ENCODE measurements around the gene KIAA0040.

Gene KIAA0040

DNA sequence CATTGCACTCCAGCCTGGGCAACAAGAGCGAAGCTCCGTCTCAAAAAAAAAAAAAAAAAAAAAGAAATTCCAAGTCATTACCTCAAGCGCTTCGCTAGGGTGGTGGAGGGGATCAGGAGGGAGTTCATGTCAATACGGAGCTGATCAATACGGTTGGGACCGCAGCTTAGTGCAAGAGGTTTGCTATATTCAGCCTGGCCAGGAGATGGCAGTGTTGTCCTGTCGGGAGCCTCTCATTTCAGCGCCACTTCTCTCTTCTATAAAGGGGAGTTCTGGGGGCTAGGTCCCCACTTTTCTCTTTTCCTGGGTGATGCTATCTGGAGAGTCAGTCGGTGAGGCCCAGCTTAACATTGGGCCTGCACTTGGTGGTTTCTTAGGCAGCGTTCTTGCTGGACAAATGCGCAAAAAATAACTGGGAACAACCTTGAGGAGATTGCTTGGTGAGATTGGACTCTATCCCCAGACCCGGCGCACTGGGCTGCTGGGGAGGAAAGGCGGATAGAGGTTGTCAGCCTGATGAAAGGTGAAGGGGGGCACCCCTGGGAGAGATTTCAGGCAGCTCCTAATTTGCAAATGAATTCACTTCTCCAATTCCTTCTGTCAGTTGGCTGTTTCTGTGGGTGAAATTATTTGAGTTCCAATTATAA is 40.4 kb downstream of the KIAA0040 start:
- POLR2A ChIA-PET: interaction anchor here (0.5 kb wide), 1 partner anchor 22 kb away, joined by 3 read pairs; no protein-coding TSS in a partner anchor
- TF ChIP-seq, protein P1, sequence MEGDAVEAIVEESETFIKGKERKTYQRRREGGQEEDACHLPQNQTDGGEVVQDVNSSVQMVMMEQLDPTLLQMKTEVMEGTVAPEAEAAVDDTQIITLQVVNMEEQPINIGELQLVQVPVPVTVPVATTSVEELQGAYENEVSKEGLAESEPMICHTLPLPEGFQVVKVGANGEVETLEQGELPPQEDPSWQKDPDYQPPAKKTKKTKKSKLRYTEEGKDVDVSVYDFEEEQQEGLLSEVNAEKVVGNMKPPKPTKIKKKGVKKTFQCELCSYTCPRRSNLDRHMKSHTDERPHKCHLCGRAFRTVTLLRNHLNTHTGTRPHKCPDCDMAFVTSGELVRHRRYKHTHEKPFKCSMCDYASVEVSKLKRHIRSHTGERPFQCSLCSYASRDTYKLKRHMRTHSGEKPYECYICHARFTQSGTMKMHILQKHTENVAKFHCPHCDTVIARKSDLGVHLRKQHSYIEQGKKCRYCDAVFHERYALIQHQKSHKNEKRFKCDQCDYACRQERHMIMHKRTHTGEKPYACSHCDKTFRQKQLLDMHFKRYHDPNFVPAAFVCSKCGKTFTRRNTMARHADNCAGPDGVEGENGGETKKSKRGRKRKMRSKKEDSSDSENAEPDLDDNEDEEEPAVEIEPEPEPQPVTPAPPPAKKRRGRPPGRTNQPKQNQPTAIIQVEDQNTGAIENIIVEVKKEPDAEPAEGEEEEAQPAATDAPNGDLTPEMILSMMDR (IDR thresholded peaks at IDR 0.05; ENCODE audit: control extremely low read depth, extremely low read depth, low read depth, missing control alignments): peak; percentile 87
- CTCF ChIA-PET: interaction anchor here (0.6 to 18.0 kb wide), 71 partner anchors 9 to 1729 kb away, joined by 3 to 431 read pairs (median 4); partner anchors contain the start of genes KIAA0040 and TNR
- peak; percentile 75 for DNase-seq (ENCODE audit: extremely low spot score)

DNA sequence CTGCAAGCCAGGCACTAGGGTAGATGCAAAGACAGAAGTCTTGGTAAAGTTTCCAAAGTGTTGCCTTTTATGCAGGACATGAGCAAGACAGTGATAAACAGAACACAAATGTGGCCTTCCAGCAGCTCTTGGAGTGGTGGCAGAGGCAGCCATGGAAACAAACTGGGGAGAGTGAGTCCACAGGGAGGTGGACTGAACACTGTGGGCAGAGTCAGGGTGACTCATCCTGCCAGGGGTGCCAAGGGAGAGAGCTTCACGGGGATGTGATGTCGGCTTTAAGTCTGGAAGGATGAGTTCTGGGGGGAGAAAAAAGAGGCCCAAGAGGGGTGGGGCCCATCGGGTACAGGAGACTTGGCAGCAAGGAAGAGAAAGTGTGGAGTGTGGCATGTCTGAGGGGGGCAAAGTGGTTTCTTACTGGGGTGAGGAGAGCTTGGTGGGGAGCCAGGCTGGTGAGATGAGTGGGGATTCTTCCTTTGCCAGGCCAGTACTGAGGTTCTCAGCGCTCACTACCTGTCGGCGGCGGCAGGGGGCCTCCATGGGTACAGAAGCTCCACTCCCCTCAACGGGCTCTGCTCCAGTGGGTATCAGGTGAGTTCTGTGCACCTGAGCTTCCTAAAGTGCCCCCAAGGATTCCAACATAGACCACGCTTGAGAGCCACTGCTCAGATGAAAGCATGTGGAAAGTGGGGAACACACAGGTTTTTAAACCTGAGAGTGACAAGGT is 41.8 kb downstream of the KIAA0040 start:
- TF ChIP-seq, protein P1 (IDR thresholded peaks at IDR 0.05; ENCODE audit: control extremely low read depth, extremely low read depth, low read depth, missing control alignments): no peak
- DNase-seq (ENCODE audit: extremely low spot score): no peak
- ChIA-PET POLR2A (no interaction called here), CTCF (interaction anchor here (0.6 to 18.0 kb wide), 33 partner anchors 11 to 707 kb away, joined by 3 to 431 read pairs (median 7); partner anchors contain the start of gene KIAA0040)

DNA sequence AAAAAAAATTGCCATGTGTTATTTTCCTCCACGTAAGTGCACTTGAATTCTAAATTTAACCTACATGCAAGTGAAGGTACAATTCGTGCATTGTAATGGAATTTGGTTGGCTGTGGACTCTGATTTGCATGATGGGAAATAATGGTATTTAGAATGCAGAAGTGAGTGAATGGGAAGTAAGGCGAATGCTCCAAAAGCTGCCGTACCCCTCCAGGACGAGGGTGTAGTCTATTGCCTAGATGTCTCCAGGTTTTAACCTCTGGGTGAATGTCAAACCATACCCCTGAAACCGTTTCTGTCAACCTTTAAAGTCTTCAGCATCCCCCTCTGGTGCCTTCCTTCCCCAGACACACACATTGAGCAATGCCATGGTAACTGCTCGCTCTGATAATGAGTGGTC is 44.5 kb downstream of the KIAA0040 start:
- TF ChIP-seq, protein P1 (IDR thresholded peaks at IDR 0.05; ENCODE audit: control extremely low read depth, extremely low read depth, low read depth, missing control alignments): no peak
- DNase-seq (ENCODE audit: extremely low spot score): no peak
- ChIA-PET CTCF (interaction anchor here (1.0 to 18.0 kb wide), 10 partner anchors 8 to 473 kb away, joined by 3 to 431 read pairs (median 40); partner anchors contain the start of gene KIAA0040), POLR2A (no interaction called here)

DNA sequence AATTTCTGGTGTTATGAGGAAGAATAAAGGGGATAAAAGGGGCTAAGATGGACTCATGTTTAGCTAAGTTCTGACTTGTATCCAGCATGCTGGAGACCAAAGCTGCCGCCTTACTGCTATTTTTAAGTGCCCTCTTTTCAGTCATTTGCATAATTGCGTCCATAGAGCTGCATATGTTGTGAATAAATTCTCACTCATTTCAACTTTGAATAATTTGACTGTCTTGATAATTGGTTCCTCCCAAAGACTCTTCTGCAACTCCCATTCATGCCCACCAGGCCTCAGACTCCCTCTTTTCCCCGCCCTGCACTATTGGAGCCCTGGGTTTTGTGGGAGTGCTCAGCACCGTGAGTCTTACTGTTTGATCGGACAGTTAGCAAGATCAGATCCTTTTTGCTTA is 45.0 kb downstream of the KIAA0040 start:
- ChIA-PET POLR2A (interaction anchor here (0.7 kb wide), 1 partner anchor 220 kb away, joined by 5 read pairs; no protein-coding TSS in a partner anchor), CTCF (interaction anchor here (0.6 to 18.0 kb wide), 18 partner anchors 8 to 474 kb away, joined by 3 to 431 read pairs (median 10); no protein-coding TSS in a partner anchor)
- DNase-seq (ENCODE audit: extremely low spot score): no peak
- TF ChIP-seq, protein P1 (IDR thresholded peaks at IDR 0.05; ENCODE audit: control extremely low read depth, extremely low read depth, low read depth, missing control alignments): no peak

DNA sequence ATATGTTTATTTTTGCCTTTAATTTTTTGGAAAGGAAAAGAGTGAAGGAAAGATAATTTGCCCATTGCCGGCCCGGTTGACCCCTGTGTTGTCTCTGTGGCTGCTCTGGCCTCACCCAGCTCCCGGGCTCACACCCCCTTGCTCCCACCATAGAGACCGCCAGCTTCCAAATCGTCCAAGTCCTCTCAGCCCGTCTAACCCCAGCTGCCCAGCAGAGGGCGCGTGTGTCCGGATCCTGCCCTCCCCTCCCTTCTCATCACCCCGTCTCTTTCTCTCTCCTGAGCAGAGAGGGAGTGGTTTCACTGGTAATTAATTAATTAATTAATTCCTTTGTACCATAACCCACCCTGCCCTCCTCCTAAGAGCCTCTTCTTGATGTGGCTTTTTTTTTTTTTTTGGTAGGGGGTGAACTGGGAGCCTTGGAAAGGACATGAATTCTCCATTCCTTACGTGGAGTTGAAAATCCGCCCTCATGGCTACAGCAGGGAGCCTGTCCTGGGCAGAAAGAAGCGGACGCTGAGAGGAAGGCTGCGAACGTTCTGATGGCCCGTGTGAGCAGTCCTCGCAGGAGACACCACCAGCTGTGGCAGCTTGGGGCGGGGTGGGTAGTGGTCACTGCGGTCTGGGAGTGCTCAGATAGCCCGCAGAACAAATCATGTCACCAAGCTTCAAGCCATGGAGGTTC is 45.9 kb downstream of the KIAA0040 start:
- TF ChIP-seq, protein P1 (IDR thresholded peaks at IDR 0.05; ENCODE audit: control extremely low read depth, extremely low read depth, low read depth, missing control alignments): peak; percentile 95
- ChIA-PET CTCF (interaction anchor here (0.6 to 18.0 kb wide), 47 partner anchors 9 to 475 kb away, joined by 3 to 431 read pairs (median 4); partner anchors contain the start of gene MRPS14), POLR2A (interaction anchor here (0.6 to 0.7 kb wide), 2 partner anchors 21 to 221 kb away, joined by 3 to 5 read pairs; no protein-coding TSS in a partner anchor)
- peak; percentile 82 for DNase-seq (ENCODE audit: extremely low spot score)

All from GM10248 (cell line).